Esophagus squamous epithelium (tissue), 5 donors: Measurements from ENCODE around the gene ADORA2A. TPM values are rescaled to one million over a fixed set of nuclear protein-coding genes. Genes with fewer than 3 reads are reported as not detected.

ENCODE experiments used
- DNase-seq: peaks from one replicate; lab custom pipeline; 2025; lab: John Stamatoyannopoulos, UW
- H3K27ac ChIP-seq, 4 donors: fragments of 200-600 bp; sonication (generic); one replicate each; pipeline ENCODE4 v1.5.1; 2016 to 2019; ENCODE audit warnings: mild to moderate bottlenecking in 1 of 4
- H3K27me3 ChIP-seq, 4 donors: fragments of 200-600 bp; sonication (generic); 1 replicate in 3 of 4; 2 replicates in 1 of 4; pipeline versions ENCODE4 v1.5.1 to v1.6.0; 2017 to 2021; ENCODE audit warnings: antibody characterized with exemption in 1 of 4
- H3K36me3 ChIP-seq, 3 donors: fragments of 200-600 bp; sonication (generic); one replicate each; pipeline ENCODE4 v1.5.1; 2016 to 2019
- H3K4me1 ChIP-seq, 3 donors: fragments of 200-600 bp; sonication (generic); one replicate each; pipeline ENCODE4 v1.5.1; 2017 to 2019
- H3K4me3 ChIP-seq, 4 donors: fragments of 200-600 bp; sonication (generic); 1 replicate in 3 of 4; 2 replicates in 1 of 4; pipeline ENCODE4 v1.5.1; 2016 to 2019; ENCODE audit warnings: mild to moderate bottlenecking in 2 of 4, moderate library complexity in 1 of 4
- H3K9me3 ChIP-seq, 3 donors: fragments of 200-600 bp; sonication (generic); one replicate each; pipeline ENCODE4 v1.5.1; 2016 to 2019
- POLR2A ChIP-seq, 4 donors: fragments of 450-650 bp; IDR thresholded peaks; one replicate each; pipeline ENCODE4 v1.6.1; 2017; ENCODE audit warnings: antibody characterized with exemption in 4 of 4, mild to moderate bottlenecking in 4 of 4, moderate library complexity in 3 of 4
- WGBS, 2 donors: methylation state at CpG; one replicate each; pipeline ENCODE4 v1.1.5; 2018; 5-methylcytosine and 5-hydroxymethylcytosine counted together
- intact Hi-C: fragments of 100-400 bp; cut with DNase I; formaldehyde crosslinking; loops from one replicate; pipeline ENCODE4 v1.15.0; 2022
- total RNA-seq, 4 donors: library from RNA; depleted of rRNA; stranded (reverse); fragments of >200 nt; gene quantifications; one replicate each; pipeline ENCODE4 v1.1.0, GENCODE V29; 2016
- TF ChIP-seq, protein P1 (sequence below), 6 experiments: fragments of 450-650 bp in 4 of 6; fragments of 200-600 bp in 2 of 6; sonication (generic) in 2 of 6; IDR thresholded peaks; one replicate each; pipeline ENCODE4 v1.5.1; 2016 to 2019; ENCODE audit warnings: antibody characterized with exemption in 6 of 6, mild to moderate bottlenecking in 4 of 6, moderate library complexity in 4 of 6
- donor health status: DM: yes; HTN: yes; CAD: no.

The ADORA2A gene
- total RNA-seq, 4 donors from 2014 or later, result 1.0 to 4.0 (median 2.4) TPM

GRCh38 chr22:24402460-24403192 lies 24.8 kb upstream of the ADORA2A start:
- TF ChIP-seq POLR2A (IDR thresholded peaks at IDR 0.05), result no peak
- TF ChIP-seq, protein P1, sequence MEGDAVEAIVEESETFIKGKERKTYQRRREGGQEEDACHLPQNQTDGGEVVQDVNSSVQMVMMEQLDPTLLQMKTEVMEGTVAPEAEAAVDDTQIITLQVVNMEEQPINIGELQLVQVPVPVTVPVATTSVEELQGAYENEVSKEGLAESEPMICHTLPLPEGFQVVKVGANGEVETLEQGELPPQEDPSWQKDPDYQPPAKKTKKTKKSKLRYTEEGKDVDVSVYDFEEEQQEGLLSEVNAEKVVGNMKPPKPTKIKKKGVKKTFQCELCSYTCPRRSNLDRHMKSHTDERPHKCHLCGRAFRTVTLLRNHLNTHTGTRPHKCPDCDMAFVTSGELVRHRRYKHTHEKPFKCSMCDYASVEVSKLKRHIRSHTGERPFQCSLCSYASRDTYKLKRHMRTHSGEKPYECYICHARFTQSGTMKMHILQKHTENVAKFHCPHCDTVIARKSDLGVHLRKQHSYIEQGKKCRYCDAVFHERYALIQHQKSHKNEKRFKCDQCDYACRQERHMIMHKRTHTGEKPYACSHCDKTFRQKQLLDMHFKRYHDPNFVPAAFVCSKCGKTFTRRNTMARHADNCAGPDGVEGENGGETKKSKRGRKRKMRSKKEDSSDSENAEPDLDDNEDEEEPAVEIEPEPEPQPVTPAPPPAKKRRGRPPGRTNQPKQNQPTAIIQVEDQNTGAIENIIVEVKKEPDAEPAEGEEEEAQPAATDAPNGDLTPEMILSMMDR (IDR thresholded peaks at IDR 0.05), result no peak
- no peak for DNase-seq
- Histone ChIP-seq H3K27ac (peak overlapping the region in 3 of 4 donors; percentile 36 to 67 (median 56)), H3K27me3 (no peaks in the 10 kb centered on the region), H3K36me3 (peaks cover 0 to 66% (median 0%) of the 10 kb centered on the region in 3 donors), H3K9me3 (no peaks in the 10 kb centered on the region), H3K4me3 (no peak overlapping the region), H3K4me1 (peaks cover 0 to 55% (median 30%) of the 10 kb centered on the region in 3 donors)
- intact Hi-C loops, result no loop called here
- 13 to 18% methylated on average over 3 of the region's 3 CpGs for WGBS, 2 donors

- intact Hi-C loops, result no loop called here
- TF ChIP-seq POLR2A (IDR thresholded peaks at IDR 0.05), result no peak
- TF ChIP-seq, protein P1 (IDR thresholded peaks at IDR 0.05), result no peak
- Histone ChIP-seq H3K36me3 (peaks cover 0 to 66% (median 0%) of the 10 kb centered on the region in 3 donors), H3K4me1 (peaks cover 0 to 62% (median 31%) of the 10 kb centered on the region in 3 donors), H3K4me3 (no peak overlapping the region), H3K27me3 (no peaks in the 10 kb centered on the region), H3K27ac (peak overlapping the region in 1 of 4 donors; percentile 32), H3K9me3 (no peaks in the 10 kb centered on the region)
- 89 to 94% methylated on average over 2 to 3 of the region's 3 CpGs for WGBS, 2 donors
- DNase-seq, result no peak
These were observed 24.1 kb upstream of the ADORA2A start for GRCh38 chr22:24403346-24403745.

DNA sequence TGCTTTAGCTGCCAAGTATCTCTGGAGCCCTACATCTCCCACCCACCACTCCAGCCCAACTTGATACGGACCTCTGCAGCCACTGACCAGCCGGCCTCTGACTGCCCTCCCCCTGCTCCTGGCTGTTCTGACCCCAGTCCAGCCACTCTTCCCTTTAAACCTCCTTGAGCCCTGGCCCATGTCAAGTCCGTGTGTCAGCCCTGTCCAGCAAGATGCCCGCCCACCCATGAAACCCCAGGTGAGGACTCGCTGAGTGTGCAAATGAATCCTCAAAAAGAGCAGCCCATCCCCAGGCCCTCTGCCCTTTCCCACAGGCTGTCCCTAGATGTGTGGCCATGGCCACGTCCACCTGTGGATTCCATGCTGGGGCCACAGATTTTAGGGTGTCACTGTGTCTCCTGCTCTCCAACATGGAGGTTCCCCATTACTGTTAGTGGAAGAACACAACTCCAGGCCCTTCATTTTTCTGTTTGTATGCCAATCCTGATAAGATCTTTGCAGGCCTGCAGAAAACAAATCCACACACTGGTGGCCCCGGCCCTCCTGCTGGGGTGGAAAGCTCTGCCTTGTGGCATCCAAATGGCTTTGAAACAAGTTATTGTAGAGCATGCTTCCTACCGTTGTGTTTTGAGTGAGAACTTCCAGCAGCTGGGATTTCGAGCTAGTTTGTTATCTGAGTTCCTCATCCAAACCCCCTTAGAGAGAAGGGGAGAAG lies 22.7 kb upstream of the ADORA2A start:
- Histone ChIP-seq H3K36me3 (peaks cover 0 to 59% (median 0%) of the 10 kb centered on the region in 3 donors), H3K4me1 (peaks cover 0 to 68% (median 31%) of the 10 kb centered on the region in 3 donors), H3K4me3 (no peak overlapping the region), H3K27ac (no peak overlapping the region), H3K9me3 (no peaks in the 10 kb centered on the region), H3K27me3 (no peaks in the 10 kb centered on the region)
- 81 to 91% methylated on average over 4 to 8 of the region's 9 CpGs for WGBS, 2 donors
- no peak for TF ChIP-seq POLR2A (IDR thresholded peaks at IDR 0.05)
- TF ChIP-seq, protein P1 (IDR thresholded peaks at IDR 0.05), result no peak
- no peak for DNase-seq
- intact Hi-C loops, result no loop called here

GRCh38 chr22:24405631-24406321 lies 21.6 kb upstream of the ADORA2A start:
- H3K4me3 ChIP-seq, result no peak overlapping the region
- no peaks in the 10 kb centered on the region for H3K9me3 ChIP-seq
- 86 to 91% methylated on average over 9 to 11 of the region's 12 CpGs for WGBS, 2 donors
- no peak for DNase-seq
- TF ChIP-seq, protein P1 (IDR thresholded peaks at IDR 0.05), result no peak
- no peak for TF ChIP-seq POLR2A (IDR thresholded peaks at IDR 0.05)
- peaks cover 0 to 59% (median 0%) of the 10 kb centered on the region in 3 donors for H3K36me3 ChIP-seq
- intact Hi-C loops, result no loop called here
- peaks cover 0 to 62% (median 27%) of the 10 kb centered on the region in 3 donors for H3K4me1 ChIP-seq
- no peaks in the 10 kb centered on the region for H3K27me3 ChIP-seq
- H3K27ac ChIP-seq, result no peak overlapping the region
